NCI-H748 (cell line): ENCODE measurements around the gene ISY1.
"Not testable (repeated sequence)": the region's sequence is repeated elsewhere in the genome, so short reads cannot be mapped to it uniquely, and the experiment has no call there.

Experiments used
- DNase-seq: peaks from one replicate; lab custom pipeline; 2025; ENCODE audit not compliant: unreplicated experiment; lab: John Stamatoyannopoulos, UW

Gene ISY1

DNA sequence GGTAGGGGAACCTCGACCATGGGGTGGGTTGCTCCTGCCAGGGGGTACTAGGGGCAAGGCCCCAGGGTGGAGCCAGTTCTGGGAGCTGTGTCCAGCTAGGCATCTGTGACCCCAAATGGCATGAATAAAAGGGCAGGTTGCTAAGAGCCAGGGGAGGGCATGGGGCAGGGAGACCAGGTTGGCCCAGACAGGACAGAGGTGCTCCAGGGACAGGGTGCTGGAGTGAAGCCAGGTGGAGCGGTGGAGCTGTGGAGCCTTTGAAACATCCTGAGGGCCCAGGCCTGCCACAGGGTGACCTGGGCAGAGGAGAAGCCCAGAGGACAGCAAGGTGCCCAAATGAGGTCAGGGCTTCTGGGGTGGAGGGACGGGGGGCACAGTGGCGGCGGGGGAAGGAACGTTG is 72.6 kb downstream of the ISY1 start:
- not testable (repeated sequence) for DNase-seq

DNA sequence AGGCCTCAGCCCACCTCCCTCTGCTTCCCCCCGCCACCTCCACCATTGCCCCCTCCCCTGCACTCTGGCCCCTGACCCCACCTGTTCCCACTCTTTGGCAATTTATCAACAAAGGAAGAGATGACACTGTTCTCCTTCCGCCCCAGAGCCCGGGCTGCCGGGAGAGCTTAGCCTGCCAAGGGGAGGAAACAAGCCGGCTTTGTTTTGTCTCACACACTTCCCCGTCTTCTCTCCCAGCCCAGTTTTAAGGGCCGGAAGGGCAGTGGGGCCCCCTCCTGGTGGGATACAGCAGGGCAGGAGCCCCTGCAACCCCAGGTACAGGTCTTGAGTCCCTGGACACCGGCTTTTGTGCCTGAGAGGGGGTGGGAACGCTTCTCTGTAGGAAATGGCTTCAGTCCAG is 73.0 kb downstream of the ISY1 start:
- peak; percentile 7 for DNase-seq

DNA sequence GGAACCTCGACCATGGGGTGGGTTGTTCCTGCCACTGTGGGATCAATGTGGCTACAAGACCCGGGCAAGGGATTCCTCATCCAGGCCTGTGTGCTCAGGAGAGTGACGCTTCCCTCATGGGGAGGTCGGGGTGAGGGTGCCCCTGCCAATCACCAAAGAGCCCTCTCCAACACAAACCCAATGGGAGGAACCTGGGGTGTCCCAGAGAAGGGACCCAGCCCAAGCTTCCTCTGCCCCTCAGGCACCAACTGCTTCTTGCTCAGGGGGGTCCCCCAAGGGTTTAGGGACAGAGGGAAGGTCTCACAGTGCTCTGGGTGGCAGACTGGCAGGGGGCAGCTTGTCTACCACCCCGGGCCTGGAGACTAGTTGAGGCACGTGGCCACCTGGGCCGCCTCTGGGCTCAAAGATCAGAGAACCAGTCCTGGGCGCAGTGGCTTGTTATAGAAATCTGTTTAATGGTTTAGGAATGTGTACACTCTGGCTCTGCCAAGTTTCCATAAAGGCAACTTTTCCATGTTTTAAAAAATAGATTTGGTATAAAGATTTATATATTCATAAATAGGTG is 73.6 kb downstream of the ISY1 start:
- DNase-seq, result no peak

DNA sequence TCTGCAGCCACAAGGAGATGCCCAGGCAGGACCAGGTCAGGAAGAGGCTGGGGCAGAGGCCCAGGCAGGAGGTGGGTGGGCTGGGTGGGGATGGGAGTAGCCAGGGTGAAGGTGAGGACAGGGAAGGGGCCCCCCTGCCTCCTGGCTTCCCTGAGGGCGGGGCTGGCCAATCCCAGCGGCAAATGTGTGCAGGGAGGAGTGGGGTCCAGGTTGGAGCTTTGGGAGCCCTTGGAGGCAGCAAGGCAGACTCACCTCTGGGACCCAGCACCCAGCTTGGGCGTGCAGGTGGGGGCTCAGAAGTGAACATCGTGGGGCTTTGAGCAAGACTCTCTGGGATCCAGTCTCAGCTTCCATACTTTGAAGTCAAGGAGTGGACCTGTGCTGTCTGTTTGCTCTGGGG is 75.0 kb downstream of the ISY1 start:
- DNase-seq, result no peak

DNA sequence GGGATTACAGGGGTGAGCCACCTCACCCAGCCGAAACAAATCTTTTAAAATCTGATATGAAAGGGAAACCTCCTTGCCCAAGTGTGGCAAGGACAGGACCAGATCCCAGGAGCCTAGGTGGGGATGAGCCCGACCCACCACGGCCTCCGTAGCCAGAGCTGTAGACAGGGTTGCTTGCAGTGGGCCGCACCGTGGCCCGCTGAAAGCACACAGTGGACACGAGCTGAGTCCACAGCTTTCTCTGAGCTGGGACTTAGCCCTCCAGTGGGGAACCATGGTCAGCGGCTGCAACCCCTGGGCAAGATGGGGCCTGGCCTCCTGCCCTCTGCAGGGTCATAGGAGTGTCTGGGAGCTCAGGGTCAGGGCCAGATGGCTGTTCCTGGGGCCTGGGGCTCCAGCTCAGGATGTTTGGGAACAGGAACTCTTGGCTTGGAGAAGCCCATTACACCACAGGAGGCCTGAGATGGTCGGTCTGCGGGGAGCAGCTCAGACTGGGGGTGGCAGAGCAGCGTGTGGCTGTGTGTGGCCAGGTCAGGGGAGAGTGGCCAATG is 75.6 kb downstream of the ISY1 start:
- no peak for DNase-seq

DNA sequence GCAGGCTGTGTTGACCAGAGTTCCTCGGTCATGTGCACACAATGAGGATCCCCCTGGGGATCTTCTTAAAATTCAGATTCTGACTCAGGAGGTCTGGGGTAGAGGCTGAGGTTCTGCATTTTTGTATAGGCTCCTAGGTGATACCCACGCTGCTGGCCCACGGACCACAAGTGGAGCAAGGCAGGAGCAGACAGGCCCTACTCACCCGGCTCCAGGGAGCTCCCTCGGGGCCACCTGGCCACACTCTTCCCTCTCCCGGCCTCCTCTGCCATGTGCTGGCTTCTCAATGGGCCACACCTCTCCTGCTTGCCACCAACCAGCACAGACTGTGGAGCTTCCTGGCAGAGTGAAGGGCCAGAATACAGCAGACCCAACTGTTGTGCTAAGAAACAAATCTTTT is 76.4 kb downstream of the ISY1 start:
- no peak for DNase-seq

DNA sequence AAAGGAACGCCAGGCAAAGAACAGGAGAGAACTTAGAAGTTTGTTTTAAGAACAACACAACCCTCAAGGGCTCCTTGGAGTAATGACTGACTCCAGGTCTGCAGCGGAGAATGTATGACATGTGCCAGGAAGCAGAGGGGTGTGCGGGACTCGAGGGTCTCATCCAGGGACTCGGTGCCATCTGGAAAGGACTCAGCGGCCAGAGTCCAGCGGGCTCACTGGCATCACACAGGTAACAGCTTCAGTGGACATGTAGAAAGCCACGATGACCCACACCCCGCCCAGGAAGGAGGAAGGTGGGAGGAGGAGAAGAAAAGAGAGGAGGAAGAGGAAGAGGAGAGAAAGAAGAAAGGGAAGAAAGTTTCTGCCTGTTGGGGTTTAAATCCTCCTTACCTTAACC is 78.8 kb downstream of the ISY1 start:
- DNase-seq, result no peak

DNA sequence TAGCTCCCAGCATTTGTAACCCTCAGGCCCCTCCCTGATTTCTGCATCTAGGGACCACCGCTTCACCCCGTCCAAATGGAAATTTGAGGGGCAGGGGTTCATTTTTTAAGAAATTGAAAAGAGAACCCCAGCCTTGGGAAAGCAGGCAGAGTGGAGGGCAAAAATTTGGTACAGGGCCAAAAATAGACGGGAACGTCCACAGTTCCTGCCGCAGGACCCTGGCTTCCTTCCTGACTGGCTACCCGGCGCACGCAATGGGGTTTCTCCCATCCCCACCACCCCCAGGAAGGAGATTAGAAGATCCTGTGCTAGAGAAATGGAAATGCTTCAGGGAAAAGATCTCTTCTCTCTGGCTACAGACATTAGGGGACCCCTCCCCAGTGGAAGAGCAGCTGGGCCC is 79.4 kb downstream of the ISY1 start:
- DNase-seq, result no peak

DNA sequence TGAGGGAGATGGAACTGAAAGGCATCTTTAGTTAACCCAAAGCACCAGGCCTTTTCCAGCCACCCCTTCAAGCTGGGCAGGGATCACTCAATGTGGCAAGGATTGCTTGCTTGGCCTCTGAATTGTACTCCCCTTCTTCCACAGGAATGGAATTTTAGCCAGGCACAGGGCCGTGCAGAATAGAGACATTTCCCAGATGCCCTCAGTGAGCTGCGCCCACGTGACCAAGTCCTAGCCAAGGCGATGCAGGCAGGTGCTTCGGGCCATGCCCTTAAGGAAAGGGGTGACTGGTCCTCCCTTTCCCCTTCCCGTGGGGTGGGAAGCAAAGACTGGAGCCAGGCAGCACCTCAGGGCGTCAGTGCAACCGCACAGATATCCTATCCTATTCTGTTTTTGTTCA is 82.4 kb downstream of the ISY1 start:
- no peak for DNase-seq
